Neutrophil (primary cell): ENCODE data around the gene MBOAT1.
"Not testable (repeated sequence)": the region's sequence is repeated elsewhere in the genome, so short reads cannot be mapped to it uniquely, and the experiment has no call there.

ENCODE experiments used
- H3K27ac ChIP-seq: fragments of 200-600 bp; sonication (generic); 2 replicates; pipeline ENCODE4 v1.5.1; 2016; ENCODE audit warnings: mild to moderate bottlenecking, moderate library complexity
- H3K27me3 ChIP-seq: fragments of 200-600 bp; sonication (generic); 2 replicates; pipeline ENCODE4 v1.6.0; 2016; ENCODE audit warnings: mild to moderate bottlenecking
- H3K36me3 ChIP-seq: fragments of 200-600 bp; sonication (generic); 2 replicates; pipeline ENCODE4 v1.5.1; 2017
- H3K4me1 ChIP-seq, 2 experiments: fragments of 200-600 bp in 1 of 2; sonication (generic) in 1 of 2; 1 replicate in 1 of 2; 2 replicates in 1 of 2; pipeline versions ENCODE4 v1.5.1 to v1.6.1; 2013 to 2016; ENCODE audit warnings: low read depth in 1 of 2, low read length in 1 of 2, mild to moderate bottlenecking in 1 of 2, moderate library complexity in 1 of 2; ENCODE audit not compliant: control insufficient read depth in 1 of 2, insufficient read depth in 1 of 2
- H3K4me3 ChIP-seq, 2 experiments: fragments of 200-600 bp in 1 of 2; sonication (generic) in 1 of 2; 1 replicate in 1 of 2; 2 replicates in 1 of 2; pipeline ENCODE4 v1.5.1; 2013 to 2016; ENCODE audit warnings: low read depth in 1 of 2, low read length in 1 of 2, mild to moderate bottlenecking in 1 of 2, moderate library complexity in 1 of 2
- H3K9me3 ChIP-seq: fragments of 200-600 bp; sonication (generic); 2 replicates; pipeline ENCODE4 v1.5.1; 2016
- TF ChIP-seq, protein P1 (sequence below): fragments of 200-600 bp; sonication (generic); IDR thresholded peaks from 2 replicates; pipeline ENCODE4 v1.5.1; 2016; ENCODE audit warnings: antibody characterized with exemption

The MBOAT1 gene

GRCh38 chr6:20141931-20142330, 70.3 kb downstream of the MBOAT1 start:
- H3K4me1 ChIP-seq: no peaks in the 10 kb centered on the region
- H3K27me3 ChIP-seq: no peaks in the 10 kb centered on the region
- H3K36me3 ChIP-seq: peaks cover 81% of the 10 kb centered on the region
- no peak overlapping the region for H3K27ac ChIP-seq
- no peaks in the 10 kb centered on the region for H3K9me3 ChIP-seq
- no peak overlapping the region for H3K4me3 ChIP-seq
- TF ChIP-seq, protein P1, sequence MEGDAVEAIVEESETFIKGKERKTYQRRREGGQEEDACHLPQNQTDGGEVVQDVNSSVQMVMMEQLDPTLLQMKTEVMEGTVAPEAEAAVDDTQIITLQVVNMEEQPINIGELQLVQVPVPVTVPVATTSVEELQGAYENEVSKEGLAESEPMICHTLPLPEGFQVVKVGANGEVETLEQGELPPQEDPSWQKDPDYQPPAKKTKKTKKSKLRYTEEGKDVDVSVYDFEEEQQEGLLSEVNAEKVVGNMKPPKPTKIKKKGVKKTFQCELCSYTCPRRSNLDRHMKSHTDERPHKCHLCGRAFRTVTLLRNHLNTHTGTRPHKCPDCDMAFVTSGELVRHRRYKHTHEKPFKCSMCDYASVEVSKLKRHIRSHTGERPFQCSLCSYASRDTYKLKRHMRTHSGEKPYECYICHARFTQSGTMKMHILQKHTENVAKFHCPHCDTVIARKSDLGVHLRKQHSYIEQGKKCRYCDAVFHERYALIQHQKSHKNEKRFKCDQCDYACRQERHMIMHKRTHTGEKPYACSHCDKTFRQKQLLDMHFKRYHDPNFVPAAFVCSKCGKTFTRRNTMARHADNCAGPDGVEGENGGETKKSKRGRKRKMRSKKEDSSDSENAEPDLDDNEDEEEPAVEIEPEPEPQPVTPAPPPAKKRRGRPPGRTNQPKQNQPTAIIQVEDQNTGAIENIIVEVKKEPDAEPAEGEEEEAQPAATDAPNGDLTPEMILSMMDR: no peak

DNA sequence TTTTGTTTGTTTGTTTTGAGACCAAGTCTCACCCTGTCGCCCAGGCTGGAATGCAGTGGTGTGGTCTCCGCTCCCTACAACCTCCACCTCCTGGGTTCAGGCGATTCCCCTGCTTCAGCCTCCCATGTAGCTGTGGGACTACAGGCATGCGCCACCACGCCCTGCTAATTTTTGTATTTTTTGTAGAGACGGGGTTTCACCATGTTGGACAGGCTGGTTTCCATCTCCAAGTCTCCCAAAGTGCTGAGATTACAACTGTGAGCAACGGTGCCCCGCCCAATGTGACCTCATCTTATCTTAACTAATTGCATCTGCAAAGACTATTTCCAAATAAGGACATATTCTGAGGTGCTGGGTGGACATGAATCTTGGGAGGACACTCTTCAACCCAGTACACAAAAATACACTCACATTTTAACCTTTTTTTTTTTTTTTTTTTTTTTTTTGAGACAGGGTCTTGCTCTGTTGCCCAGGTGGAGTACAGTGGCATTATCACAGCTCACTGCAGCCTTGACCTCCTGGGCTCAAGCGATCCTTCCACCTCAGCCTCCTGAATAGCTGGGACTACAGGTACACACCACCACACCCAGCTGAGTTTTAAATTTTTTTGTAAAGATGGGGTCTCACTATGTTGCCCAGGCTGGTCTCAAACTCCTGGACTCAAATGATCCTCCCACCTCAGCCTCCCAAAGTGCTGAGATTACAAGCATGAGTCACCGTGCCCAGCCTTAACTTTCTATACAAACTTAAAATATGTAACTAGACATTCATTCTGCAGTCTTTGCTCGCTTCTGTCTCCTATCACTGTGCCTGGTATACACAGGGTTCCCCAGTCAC, 72.9 kb downstream of the MBOAT1 start:
- H3K4me3 ChIP-seq, H3K4me1 ChIP-seq, H3K9me3 ChIP-seq, H3K27ac ChIP-seq, H3K27me3 ChIP-seq: not testable (repeated sequence)
- H3K36me3 ChIP-seq: peaks cover 65% of the 10 kb centered on the region

- no peaks in the 10 kb centered on the region for H3K27me3 ChIP-seq
- H3K27ac ChIP-seq: no peak overlapping the region
- TF ChIP-seq, protein P1: no peak
- no peak overlapping the region for H3K4me3 ChIP-seq
- no peaks in the 10 kb centered on the region for H3K9me3 ChIP-seq
- H3K4me1 ChIP-seq: no peaks in the 10 kb centered on the region
- H3K36me3 ChIP-seq: peaks cover 50% of the 10 kb centered on the region
Observed at GRCh38 chr6:20137837-20138236, 74.4 kb downstream of the MBOAT1 start.

DNA sequence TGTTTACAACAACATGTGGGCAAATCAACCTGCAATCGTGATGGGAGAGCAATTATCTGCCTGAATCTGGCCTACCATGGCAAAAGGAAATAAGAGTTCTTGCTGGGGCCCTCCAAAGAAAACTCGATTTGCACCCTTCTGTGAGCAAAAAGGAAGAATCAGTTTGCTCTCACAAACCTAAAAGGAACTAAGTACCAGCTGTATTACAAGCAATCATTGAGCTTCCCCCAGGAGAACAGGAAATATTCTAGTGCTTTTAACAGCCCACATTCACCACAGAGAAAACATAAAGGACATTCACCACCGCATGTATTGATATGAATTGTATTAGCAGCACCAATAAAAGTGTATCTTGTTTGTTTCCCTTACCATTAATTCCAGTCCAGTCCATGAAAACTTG, 75.0 kb downstream of the MBOAT1 start:
- Histone ChIP-seq H3K9me3 (no peaks in the 10 kb centered on the region), H3K27ac (no peak overlapping the region), H3K4me1 (no peaks in the 10 kb centered on the region), H3K36me3 (peaks cover 44% of the 10 kb centered on the region), H3K27me3 (no peaks in the 10 kb centered on the region), H3K4me3 (no peak overlapping the region)
- TF ChIP-seq, protein P1: no peak

- TF ChIP-seq, protein P1: no peak
- Histone ChIP-seq H3K9me3 (no peaks in the 10 kb centered on the region), H3K4me3 (no peak overlapping the region), H3K27ac (no peak overlapping the region), H3K4me1 (no peaks in the 10 kb centered on the region), H3K27me3 (no peaks in the 10 kb centered on the region), H3K36me3 (peaks cover 35% of the 10 kb centered on the region)
Observed at GRCh38 chr6:20135677-20136268, 76.5 kb downstream of the MBOAT1 start.

DNA sequence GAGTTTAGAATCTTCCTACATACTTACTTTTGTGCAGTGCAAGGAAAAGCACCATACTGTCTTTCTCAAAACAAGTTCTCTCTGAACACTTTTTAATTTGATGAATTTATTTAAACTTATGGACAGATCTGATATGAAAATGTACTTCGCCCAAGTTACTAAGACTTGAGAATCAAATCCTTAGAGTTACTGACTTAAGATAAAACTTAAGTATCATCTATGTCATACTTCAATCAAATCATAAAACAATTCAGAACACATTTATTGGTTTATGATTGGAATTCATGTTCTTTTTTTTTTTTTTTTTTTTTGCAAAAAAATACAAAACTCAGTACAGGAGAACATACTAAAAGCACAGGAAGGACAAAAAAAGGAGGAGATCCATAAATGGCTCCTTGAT, 77.7 kb downstream of the MBOAT1 start:
- peaks cover 32% of the 10 kb centered on the region for H3K36me3 ChIP-seq
- H3K27me3 ChIP-seq: no peaks in the 10 kb centered on the region
- no peak overlapping the region for H3K4me3 ChIP-seq
- H3K27ac ChIP-seq: no peak overlapping the region
- TF ChIP-seq, protein P1: no peak
- no peaks in the 10 kb centered on the region for H3K4me1 ChIP-seq
- no peaks in the 10 kb centered on the region for H3K9me3 ChIP-seq
